BE2C (cell line): Measurements from ENCODE around the gene CYCS. TPM values are rescaled to one million over a fixed set of nuclear protein-coding genes. Genes with fewer than 3 reads are reported as not detected.

Source experiments
- DNase-seq: peaks from one replicate; pipeline ENCODE4 v3.0.0-alpha.2; 2020
- H3K27me3 ChIP-seq: fragments of 250-450 bp; sonication (Bioruptor Pico); 2 replicates; pipeline ENCODE4 v1.5.1; 2020; ENCODE audit warnings: mild to moderate bottlenecking
- H3K36me3 ChIP-seq: fragments of 250-450 bp; sonication (Bioruptor Pico); 2 replicates; pipeline ENCODE4 v1.5.1; 2020; ENCODE audit warnings: mild to moderate bottlenecking
- H3K4me1 ChIP-seq: fragments of 250-450 bp; sonication (Bioruptor Pico); 2 replicates; pipeline ENCODE4 v1.5.1; 2020
- H3K4me3 ChIP-seq: 2 replicates; pipeline ENCODE4 v1.5.1; 2011; ENCODE audit warnings: low read depth, low read length
- H3K9me3 ChIP-seq: fragments of 250-450 bp; sonication (Bioruptor Pico); 2 replicates; pipeline ENCODE4 v1.5.1; 2020
- CTCF ChIP-seq: IDR thresholded peaks from 2 replicates; pipeline ENCODE4 v1.5.1; 2012; ENCODE audit warnings: mild to moderate bottlenecking, low read depth, low read length
- polyA plus RNA-seq: library from polyadenylated mRNA; unstranded; fragments of >200 nt; gene quantifications from one replicate; pipeline ENCODE4 v1.2.1, GENCODE V29; 2012; ENCODE audit warnings: low read depth, missing spikeins; ENCODE audit not compliant: insufficient read length, insufficient read depth

The CYCS gene
- 503 TPM for polyA plus RNA-seq

GRCh38 chr7:25125137-25125946, at the start of gene CYCS:
CYCS (minus strand) TSS chr7:25125260; CDS start chr7:25124119, 1,141 bp downstream.
- H3K4me1 ChIP-seq, result no peaks in the 10 kb centered on the region; the same call in 1 of the 2 replicates
- DNase-seq, result peak; percentile 99
- peak within 1 kb of the TSS; percentile 82 for H3K4me3 ChIP-seq
- TF ChIP-seq CTCF, result no peak
- peaks cover 14% of the 10 kb centered on the region for H3K27me3 ChIP-seq
- H3K36me3 ChIP-seq, result peaks cover 42% of the 10 kb centered on the region
- H3K9me3 ChIP-seq, result no peaks in the 10 kb centered on the region

GRCh38 chr7:25173184-25173583, 48.1 kb upstream of the CYCS start:
- Histone ChIP-seq H3K36me3 (no peaks in the 10 kb centered on the region), H3K27me3 (no peaks in the 10 kb centered on the region), H3K4me1 (no peaks in the 10 kb centered on the region), H3K9me3 (no peaks in the 10 kb centered on the region), H3K4me3 (no peak overlapping the region)
- no peak for TF ChIP-seq CTCF
- DNase-seq, result no peak

- DNase-seq, result no peak
- no peaks in the 10 kb centered on the region for H3K36me3 ChIP-seq
- H3K9me3 ChIP-seq, result no peaks in the 10 kb centered on the region
- no peak overlapping the region for H3K4me3 ChIP-seq
- no peaks in the 10 kb centered on the region for H3K27me3 ChIP-seq
- no peaks in the 10 kb centered on the region; the same call in 1 of the 2 replicates for H3K4me1 ChIP-seq
- no peak for TF ChIP-seq CTCF
These were observed 46.5 kb upstream of the CYCS start for GRCh38 chr7:25171516-25171915.

GRCh38 chr7:25171071-25171470, 46.0 kb upstream of the CYCS start:
- H3K36me3 ChIP-seq, result no peaks in the 10 kb centered on the region
- H3K9me3 ChIP-seq, result no peaks in the 10 kb centered on the region
- H3K4me1 ChIP-seq, result no peaks in the 10 kb centered on the region; the same call in 1 of the 2 replicates
- H3K4me3 ChIP-seq, result no peak overlapping the region
- DNase-seq, result no peak
- no peak for TF ChIP-seq CTCF
- no peaks in the 10 kb centered on the region for H3K27me3 ChIP-seq

GRCh38 chr7:25169683-25170082, 44.6 kb upstream of the CYCS start:
- Histone ChIP-seq H3K4me3 (no peak overlapping the region), H3K9me3 (no peaks in the 10 kb centered on the region), H3K4me1 (no peaks in the 10 kb centered on the region; the same call in 1 of the 2 replicates), H3K27me3 (no peaks in the 10 kb centered on the region), H3K36me3 (no peaks in the 10 kb centered on the region)
- no peak for TF ChIP-seq CTCF
- no peak for DNase-seq

GRCh38 chr7:25168145-25168544, 43.1 kb upstream of the CYCS start:
- Histone ChIP-seq H3K27me3 (no peaks in the 10 kb centered on the region), H3K9me3 (no peaks in the 10 kb centered on the region), H3K4me3 (no peak overlapping the region), H3K4me1 (no peaks in the 10 kb centered on the region; the same call in 1 of the 2 replicates), H3K36me3 (no peaks in the 10 kb centered on the region)
- no peak for DNase-seq
- no peak for TF ChIP-seq CTCF
